AG10803 (cell line): Measurements from ENCODE around the gene CDK8.
"Not testable (repeated sequence)": the region's sequence is repeated elsewhere in the genome, so short reads cannot be mapped to it uniquely, and the experiment has no call there.

Experiments
- DNase-seq: peaks from one replicate; pipeline ENCODE4 v3.0.0; 2010; ENCODE audit warnings: low read depth
- H3K4me3 ChIP-seq: 2 replicates; pipeline ENCODE4 v1.5.1; 2011; ENCODE audit warnings: mild to moderate bottlenecking, low read length, control low read depth
- CTCF ChIP-seq: conservative IDR thresholded peaks from 2 replicates; pipeline ENCODE4 v1.5.1; 2011; ENCODE audit warnings: mild to moderate bottlenecking, low read length, control low read depth, inconsistent platforms

The CDK8 gene

GRCh38 chr13:26266311-26266710 is 12.4 kb downstream of the CDK8 start:
- H3K4me3 ChIP-seq = no peak overlapping the region
- no peak for DNase-seq
- TF ChIP-seq CTCF = no peak

GRCh38 chr13:26270707-26271106 is 16.8 kb downstream of the CDK8 start:
- no peak for DNase-seq
- H3K4me3 ChIP-seq = no peak overlapping the region
- no peak for TF ChIP-seq CTCF

- no peak overlapping the region for H3K4me3 ChIP-seq
- no peak for TF ChIP-seq CTCF
- no peak for DNase-seq
Observed at GRCh38 chr13:26272621-26273020, 18.7 kb downstream of the CDK8 start.

GRCh38 chr13:26280295-26280694 is 26.4 kb downstream of the CDK8 start:
- TF ChIP-seq CTCF = no peak
- peak; percentile 63 for DNase-seq
- no peak overlapping the region for H3K4me3 ChIP-seq

GRCh38 chr13:26280822-26281221 is 26.9 kb downstream of the CDK8 start:
- TF ChIP-seq CTCF = no peak
- DNase-seq = no peak
- no peak overlapping the region for H3K4me3 ChIP-seq

GRCh38 chr13:26285911-26286310 is 32.0 kb downstream of the CDK8 start:
- DNase-seq, H3K4me3 ChIP-seq: not testable (repeated sequence)

GRCh38 chr13:26288838-26289237 is 34.9 kb downstream of the CDK8 start:
- not testable (repeated sequence) for H3K4me3 ChIP-seq, DNase-seq

- TF ChIP-seq CTCF = no peak
- DNase-seq = no peak
- no peak overlapping the region for H3K4me3 ChIP-seq
Observed at GRCh38 chr13:26295812-26296211, 41.9 kb downstream of the CDK8 start.
